ENCODE data around the gene RCOR1.
"Not testable (repeated sequence)": the region's sequence is repeated elsewhere in the genome, so short reads cannot be mapped to it uniquely, and the experiment has no call there.

RCOR1 gene

GRCh38 chr14:102593825-102594137, 1.3 kb downstream of the RCOR1 start:
- DNase-seq: peak; percentile 48 to 62

DNA sequence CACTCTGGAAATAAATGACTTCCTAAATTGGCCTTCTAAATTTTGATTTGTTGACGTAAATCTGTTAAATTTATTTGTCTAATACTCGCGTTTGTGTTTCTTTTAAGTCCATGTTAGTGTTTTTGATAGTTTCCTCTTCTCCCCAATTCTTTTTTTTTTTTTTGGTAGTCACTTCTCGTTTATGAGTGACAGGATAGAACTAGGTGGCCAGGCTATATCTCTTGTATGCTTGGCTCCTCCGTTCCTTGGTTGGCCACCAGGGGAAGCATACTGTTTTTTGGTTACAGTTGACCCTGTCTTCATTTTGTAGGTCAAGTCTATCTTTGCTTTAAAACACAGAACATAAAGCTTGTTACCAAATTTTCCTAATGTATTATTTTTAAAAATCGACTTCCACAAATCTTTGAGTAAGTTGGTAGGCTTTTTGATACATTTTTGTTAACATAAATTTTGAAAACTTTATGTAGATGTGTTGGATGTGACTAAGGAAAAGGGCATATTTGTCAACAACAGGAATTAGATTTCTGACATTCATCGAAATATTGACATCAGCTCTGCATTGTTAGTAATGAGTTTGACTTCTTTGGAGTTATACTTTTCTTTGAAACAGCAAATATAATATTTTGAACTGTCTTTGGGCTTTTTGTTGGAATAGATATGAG, 2.2 kb downstream of the RCOR1 start:
- DNase-seq: peak; percentile 86 to 89

DNA sequence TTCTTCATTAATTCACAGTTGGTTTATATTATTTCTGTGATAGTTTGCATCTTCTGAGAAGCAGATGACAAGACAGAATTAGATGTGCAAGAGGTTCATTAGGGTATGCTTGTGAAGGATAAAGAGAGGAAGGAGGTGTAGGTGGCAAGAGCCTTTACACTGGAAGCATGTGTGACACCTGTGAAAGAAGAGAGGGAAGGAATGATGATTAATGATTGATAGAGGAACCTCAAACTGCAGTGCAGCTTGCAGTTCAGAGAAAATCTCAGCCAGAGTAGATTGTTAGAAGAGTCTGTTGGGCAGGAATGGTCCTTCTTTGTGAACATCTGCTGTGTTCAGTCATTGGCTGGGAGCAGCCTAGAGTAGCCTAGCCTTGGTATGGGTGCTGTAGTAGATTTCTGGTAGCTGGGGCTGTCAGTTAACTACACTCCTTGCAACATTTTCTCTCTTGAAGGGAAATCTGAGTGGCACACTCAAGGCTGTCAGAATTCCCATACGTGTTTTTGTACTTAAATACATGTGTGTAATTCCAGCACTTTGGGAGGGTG, 9.0 kb downstream of the RCOR1 start:
- no peak for DNase-seq

DNA sequence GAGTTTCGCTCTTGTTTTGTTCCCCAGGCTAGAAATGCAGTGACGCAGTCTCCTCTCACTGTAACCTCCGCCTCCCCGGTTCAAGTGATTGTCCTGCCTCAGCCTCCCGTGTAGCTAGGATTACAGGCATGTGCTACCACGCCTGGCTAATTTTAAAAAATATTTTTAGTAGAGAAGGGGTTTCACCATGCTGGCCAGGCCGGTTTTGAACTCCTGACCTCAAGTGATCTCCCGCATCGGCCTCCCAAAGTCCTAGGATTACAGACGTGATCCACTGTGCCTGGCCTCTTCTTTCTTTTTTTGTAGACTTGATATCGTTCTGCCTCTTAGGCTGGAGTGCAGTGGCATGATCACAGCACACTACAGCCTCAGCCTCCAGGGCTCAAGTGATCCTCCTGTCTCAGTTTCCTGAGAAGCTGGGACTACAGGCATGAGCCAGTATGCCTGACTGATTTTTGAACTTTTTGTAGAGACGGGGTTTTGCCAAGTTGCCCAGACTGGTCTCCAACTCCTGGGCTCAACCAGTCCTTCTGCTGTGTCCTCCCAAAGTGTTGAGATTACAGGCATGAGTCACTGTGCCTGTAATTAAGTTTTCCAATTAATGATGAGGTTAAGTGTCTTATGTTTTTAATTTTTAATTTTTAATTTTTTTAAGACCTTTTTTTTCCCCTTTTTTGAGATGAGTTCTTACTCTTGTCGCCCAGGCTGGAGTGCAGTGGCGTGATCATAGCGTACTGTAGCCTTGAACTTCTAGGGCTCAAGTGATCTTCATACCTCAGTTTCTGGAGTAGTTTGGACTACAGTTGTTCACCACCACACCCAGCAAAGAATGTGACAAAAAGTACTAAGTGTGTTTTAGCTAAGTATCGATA, 10.2 kb downstream of the RCOR1 start:
- DNase-seq: no peak

DNA sequence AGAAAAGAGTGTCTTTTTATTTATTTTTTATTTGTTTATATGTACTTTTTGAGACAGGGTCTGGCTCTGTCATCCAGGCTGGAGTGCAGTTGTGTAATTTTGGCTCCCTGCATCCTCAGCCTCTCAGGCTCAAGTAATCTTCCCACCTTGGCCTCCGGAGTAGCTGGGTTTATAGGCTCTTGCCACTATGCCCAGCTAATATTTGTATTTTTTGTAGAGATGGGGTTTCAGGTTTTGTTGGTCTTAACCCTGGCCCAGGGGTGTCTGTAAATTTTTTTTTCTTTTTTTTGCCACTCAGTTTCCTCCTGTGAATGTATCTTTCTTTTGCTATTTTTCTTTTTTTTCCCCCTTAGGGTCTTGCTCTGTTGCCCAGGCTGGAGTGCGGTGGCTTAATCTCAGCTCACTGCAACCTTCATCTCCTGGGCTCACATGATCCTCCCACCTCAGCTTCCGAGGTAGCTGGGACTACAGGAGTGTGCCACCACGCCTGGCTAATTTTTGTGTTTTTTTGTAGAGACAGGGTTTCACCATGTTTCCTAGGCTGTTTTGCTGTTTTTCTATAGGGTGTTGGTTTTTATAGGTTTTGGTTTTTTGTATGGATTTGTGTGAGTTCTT, 11.0 kb downstream of the RCOR1 start:
- DNase-seq: no peak

DNA sequence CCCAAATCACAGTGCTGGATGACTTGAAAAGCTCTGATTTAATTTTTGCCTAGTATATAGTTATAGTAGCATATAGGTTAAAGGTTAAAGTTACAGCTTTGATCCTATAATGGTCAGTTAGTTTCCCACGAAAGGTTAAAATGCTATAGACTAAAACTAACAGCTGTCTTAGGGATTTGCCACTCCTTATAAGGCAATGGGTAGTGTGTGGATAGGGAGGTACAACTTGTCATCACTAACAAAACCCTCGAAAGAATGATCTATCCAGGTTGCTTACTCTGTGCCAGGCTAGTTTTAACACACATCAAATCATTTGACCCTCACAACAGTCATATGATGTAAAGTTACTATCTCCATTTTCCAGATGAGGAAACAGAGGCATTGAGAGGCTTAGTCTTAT, 11.7 kb downstream of the RCOR1 start:
- DNase-seq: no peak

- peak in 1 of 2 experiments; percentile 31 for DNase-seq
Observed at GRCh38 chr14:102605029-102605428, 12.6 kb downstream of the RCOR1 start.

GRCh38 chr14:102606296-102606695, 13.8 kb downstream of the RCOR1 start:
- no peak for DNase-seq

DNA sequence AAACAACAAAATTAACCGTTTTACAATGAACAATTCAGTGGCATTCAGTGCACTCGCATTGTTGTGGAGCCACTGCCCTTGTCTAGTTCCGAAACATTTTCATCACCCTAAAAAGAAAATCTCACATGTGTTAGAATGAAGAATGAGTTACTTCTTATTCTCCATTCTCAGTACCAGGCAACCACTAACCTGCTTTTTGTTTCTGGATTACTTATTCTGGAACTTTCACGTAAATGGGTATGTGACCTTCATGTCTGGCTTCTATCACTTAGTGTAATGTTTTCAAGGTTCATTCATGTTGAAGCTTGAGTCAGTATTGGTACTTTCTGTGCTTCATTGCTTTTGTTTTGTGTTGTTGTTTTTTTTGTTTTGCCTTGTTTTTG, 15.6 kb downstream of the RCOR1 start:
- DNase-seq: no peak

GRCh38 chr14:102610968-102611811, 18.7 kb downstream of the RCOR1 start:
- no peak for DNase-seq

DNA sequence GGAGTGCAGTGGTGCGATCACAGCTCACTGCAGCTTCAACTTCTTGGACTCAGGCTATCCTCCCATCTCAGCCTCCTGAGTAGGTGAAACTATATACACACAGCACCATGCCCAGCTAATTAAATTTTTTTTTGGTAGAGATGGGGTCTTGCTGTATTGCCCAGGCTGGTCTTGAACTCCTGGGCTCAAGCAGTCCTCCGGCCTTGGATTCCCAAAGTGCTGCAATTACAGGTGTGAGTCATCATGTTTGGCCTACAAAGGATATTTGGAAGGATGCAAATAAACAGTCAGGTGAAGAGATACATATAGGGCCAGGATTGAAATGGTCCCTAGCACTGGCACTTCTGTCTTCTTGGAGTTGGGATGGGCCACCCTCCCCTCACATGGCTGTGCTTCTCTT, 23.9 kb downstream of the RCOR1 start:
- no peak for DNase-seq

GRCh38 chr14:102616799-102617198, 24.4 kb downstream of the RCOR1 start:
- no peak for DNase-seq

- not testable (repeated sequence) for DNase-seq
Observed at GRCh38 chr14:102619012-102619411, 26.6 kb downstream of the RCOR1 start.

DNA sequence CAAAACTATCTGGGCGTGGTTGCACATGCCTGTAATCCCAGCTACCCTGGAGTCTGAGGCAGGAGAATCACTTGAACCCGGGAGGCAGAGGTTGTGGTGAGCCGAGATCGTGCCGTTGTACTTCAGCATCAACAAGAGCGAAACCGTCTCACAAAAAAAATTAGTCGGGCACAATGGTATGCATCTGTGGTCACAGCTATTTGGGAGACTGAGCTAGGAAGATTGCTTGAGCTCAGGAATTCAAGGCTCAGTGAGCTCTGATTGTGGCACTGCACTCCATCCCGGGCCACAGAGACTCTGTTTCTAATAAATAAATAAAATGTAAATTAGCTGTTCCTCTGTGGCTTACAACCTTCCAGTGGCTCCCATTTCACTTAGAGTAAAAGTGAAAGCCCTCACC, 28.0 kb downstream of the RCOR1 start:
- DNase-seq: no peak

DNA sequence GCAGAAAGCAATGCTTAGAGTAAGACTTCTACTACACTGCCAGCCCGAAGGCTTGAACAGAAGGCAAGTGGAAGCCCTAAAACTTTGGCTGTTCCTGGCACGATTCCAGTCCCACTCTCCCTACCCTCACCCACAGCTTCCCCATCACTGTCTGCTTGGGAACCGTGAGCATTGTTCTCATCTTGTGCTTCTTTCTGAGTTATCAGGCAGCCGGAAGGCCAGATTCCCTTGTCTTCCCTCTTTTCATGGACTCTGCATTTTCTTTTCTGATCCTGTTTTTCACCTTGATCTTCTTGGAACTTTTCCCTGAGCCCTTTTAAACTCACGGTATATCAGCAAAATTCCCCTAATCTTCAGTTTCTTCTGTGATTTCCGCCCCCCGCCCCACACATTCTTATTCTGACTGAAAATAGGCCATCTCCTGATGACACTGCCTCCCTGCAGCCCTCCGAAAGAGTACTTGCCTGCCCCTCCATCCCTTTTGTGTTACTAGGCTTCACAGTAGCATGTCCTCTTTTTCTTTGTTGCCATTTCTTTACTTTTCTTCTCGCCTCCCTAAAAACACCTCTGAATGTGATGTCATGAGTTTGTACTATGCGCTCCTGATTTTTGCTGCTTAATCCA, 29.9 kb downstream of the RCOR1 start:
- no peak for DNase-seq

DNA sequence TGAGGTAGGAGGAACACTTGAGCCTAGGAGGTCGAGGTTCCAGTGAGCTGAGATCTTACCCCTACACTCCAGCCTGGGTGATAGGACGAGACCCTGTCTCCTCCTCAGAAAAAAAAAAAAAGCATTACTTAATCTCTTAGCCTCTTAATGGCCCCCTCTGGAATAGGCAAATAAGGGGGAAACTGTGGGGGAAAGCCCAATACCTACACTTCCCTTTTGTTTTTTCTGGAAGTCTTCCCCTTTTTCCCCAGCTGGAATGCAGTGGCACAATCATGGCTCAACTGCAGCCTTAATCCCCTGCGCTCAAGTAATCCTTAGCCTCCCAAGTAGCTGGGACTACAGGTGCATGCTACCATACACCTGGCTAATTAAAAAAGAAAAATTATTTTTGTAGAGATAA, 32.2 kb downstream of the RCOR1 start:
- DNase-seq: no peak

GRCh38 chr14:102625564-102626296, 33.3 kb downstream of the RCOR1 start:
- DNase-seq: no peak

DNA sequence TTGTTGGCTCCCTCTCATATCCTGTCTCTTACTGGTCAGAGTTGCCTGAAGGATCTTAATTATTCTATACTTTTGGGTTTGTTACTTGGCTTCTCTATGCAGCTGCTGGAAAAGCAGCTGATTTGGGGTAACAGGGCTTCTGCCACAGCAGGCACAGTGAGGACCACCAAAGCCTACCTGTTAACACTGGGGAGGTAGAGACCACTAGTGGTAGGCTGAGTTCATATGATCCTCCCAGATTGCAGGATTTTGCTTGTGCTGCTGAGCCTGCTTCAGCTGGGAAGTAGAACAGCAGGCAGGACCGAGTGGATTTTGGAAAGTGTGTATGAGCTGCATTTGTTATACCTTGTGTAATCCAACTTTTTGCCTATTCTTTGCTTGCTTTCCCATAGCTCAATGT, 34.1 kb downstream of the RCOR1 start:
- no peak for DNase-seq

DNA sequence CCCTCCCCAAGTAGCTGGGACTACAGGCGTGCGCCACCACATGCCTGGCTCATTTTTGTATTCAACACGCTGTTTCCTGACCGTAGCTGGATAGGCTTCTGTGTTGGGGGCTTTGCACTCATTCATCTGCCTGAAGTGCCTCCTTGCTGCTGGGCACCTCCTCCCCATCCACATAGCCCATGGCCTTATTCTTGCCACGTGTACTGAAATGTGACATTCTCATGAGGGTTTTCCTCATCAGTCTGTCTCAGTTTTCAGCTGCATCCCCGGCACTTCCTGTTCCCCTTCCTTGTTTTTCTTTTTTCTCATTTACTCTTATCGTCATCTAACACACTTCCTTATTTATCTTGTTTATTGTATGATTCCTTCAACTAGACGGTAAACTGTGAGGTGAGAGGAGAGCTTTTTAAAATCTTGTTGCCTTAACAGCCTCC, 36.6 kb downstream of the RCOR1 start:
- DNase-seq: no peak

GRCh38 chr14:102629808-102630350, 37.4 kb downstream of the RCOR1 start:
- peak; percentile 48 to 62 for DNase-seq

DNA sequence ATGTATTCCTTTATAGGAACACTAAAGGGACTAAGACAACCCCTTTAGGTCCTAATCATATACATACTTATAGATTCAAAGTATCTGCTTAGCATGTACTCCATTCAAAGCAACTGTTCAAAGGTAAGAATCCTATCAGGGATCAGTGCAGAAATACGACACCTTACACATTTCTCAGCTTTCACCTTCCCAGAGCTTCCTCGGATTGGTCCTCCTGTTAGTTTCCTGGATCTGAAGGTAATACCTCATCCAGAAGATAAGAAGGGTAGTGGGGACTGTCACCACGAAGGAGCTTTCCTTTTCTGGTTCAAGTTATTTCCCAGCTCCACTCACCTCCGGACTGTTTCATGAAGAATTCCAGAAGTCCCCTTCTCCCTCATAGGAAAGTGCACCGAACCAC, 38.0 kb downstream of the RCOR1 start:
- no peak for DNase-seq

Data from AML-193 (cell line).